Liver (tissue), 3 donors: ENCODE results near the gene KCNQ1.

Source experiments
- CTCF ChIP-seq: fragments of 150-350 bp; IDR thresholded peaks from 2 replicates; pipeline ENCODE4 v1.5.1; 2017; ENCODE audit warnings: improper control_type of control experiment, low read depth, low read length; ENCODE audit not compliant: missing input control
- EGR1 ChIP-seq, 2 donors: IDR thresholded peaks; 2 replicates each; pipeline ENCODE4 v1.6.1; 2016 to 2018; ENCODE audit warnings: antibody characterized with exemption in 2 of 2, low read depth in 2 of 2
- MAX ChIP-seq: IDR thresholded peaks from 2 replicates; pipeline ENCODE4 v1.6.1; 2016; ENCODE audit warnings: antibody characterized with exemption
- REST ChIP-seq: IDR thresholded peaks from 2 replicates; pipeline ENCODE4 v1.6.1; 2016; ENCODE audit warnings: antibody characterized with exemption, mild to moderate bottlenecking
- YY1 ChIP-seq: IDR thresholded peaks from 2 replicates; pipeline ENCODE4 v1.6.1; 2016; ENCODE audit warnings: antibody characterized with exemption, mild to moderate bottlenecking
- ZBTB33 ChIP-seq: IDR thresholded peaks from 2 replicates; pipeline ENCODE4 v1.6.1; 2016; ENCODE audit warnings: antibody characterized with exemption
- donor health status: healthy.
- donor health status: healthy.

- TF ChIP-seq CTCF (no peak), ZBTB33 (no peak), MAX (no peak), EGR1 (IDR thresholded peaks at IDR 0.05; ENCODE audit: low read depth in 2 of 2) (no peak), YY1 (no peak), REST (no peak)
Measured at GRCh38 chr11:2653930-2654739, 209.3 kb downstream of the KCNQ1 start.
